ENCODE measurements around the gene CCL20.

- TF ChIP-seq CTCF (IDR thresholded peaks at IDR 0.05) (no peak), POLR2AphosphoS5 (IDR thresholded peaks at IDR 0.05) (no peak)
Measured at GRCh38 chr2:227856697-227857096, 43.1 kb downstream of the CCL20 start.
